HG03521 (cell line): ENCODE data around the gene CHCHD6.

Source experiments
- ATAC-seq: cut with Tn5 transposase; IDR thresholded peaks from one replicate; pipeline ENCODE4 v1.9.1; 2021; ENCODE audit warnings: mild to moderate bottlenecking, moderate library complexity; ENCODE audit not compliant: unreplicated experiment

The CHCHD6 gene

GRCh38 chr3:126917232-126917804 lies 213.3 kb downstream of the CHCHD6 start:
- ATAC-seq, result no peak

- ATAC-seq, result no peak
Observed at GRCh38 chr3:126918355-126918821, 214.3 kb downstream of the CHCHD6 start.

- no peak for ATAC-seq
Observed at GRCh38 chr3:126921085-126921824, 217.2 kb downstream of the CHCHD6 start.

- no peak for ATAC-seq
Observed at GRCh38 chr3:126922466-126922865, 218.4 kb downstream of the CHCHD6 start.

- ATAC-seq, result no peak
Observed at GRCh38 chr3:126923423-126923822, 219.4 kb downstream of the CHCHD6 start.

GRCh38 chr3:126923895-126924294 lies 219.9 kb downstream of the CHCHD6 start:
- ATAC-seq, result no peak

- ATAC-seq, result no peak
Observed at GRCh38 chr3:126924458-126924857, 220.4 kb downstream of the CHCHD6 start.

GRCh38 chr3:126925411-126926171 lies 221.6 kb downstream of the CHCHD6 start:
- no peak for ATAC-seq

- ATAC-seq, result no peak
Observed at GRCh38 chr3:126926684-126927400, 222.8 kb downstream of the CHCHD6 start.

GRCh38 chr3:126927401-126927750 lies 223.3 kb downstream of the CHCHD6 start:
- ATAC-seq, result no peak

- no peak for ATAC-seq
Observed at GRCh38 chr3:126927846-126928245, 223.8 kb downstream of the CHCHD6 start.

GRCh38 chr3:126928921-126929474 lies 225.0 kb downstream of the CHCHD6 start:
- ATAC-seq, result no peak

- ATAC-seq, result no peak
Observed at GRCh38 chr3:126930936-126931600, 227.0 kb downstream of the CHCHD6 start.

- no peak for ATAC-seq
Observed at GRCh38 chr3:126931806-126932187, 227.8 kb downstream of the CHCHD6 start.

GRCh38 chr3:126932188-126932931 lies 228.3 kb downstream of the CHCHD6 start:
- no peak for ATAC-seq

- ATAC-seq, result no peak
Observed at GRCh38 chr3:126934031-126934531, 230.0 kb downstream of the CHCHD6 start.

- ATAC-seq, result no peak
Observed at GRCh38 chr3:126934991-126935390, 231.0 kb downstream of the CHCHD6 start.

GRCh38 chr3:126935756-126936509 lies 231.9 kb downstream of the CHCHD6 start:
- ATAC-seq, result no peak
